Epithelial cell of proximal tubule (primary cell): ENCODE data around the gene SORBS1. TPM values are rescaled to one million over a fixed set of nuclear protein-coding genes. Genes with fewer than 3 reads are reported as not detected.

Experiments used
- DNase-seq: peaks from one replicate; pipeline ENCODE4 v3.0.0-alpha.2; 2011; ENCODE audit warnings: low read depth
- H3K4me3 ChIP-seq: 2 replicates; pipeline ENCODE4 v1.5.1; 2011; ENCODE audit warnings: low read depth, mild to moderate bottlenecking, low read length
- CTCF ChIP-seq: conservative IDR thresholded peaks from 2 replicates; pipeline ENCODE4 v1.5.1; 2012; ENCODE audit warnings: low read depth, mild to moderate bottlenecking, low read length
- total RNA-seq: library from RNA; depleted of rRNA; stranded (reverse); fragments of >200 nt; gene quantifications from 2 replicates; pipeline ENCODE4 v1.2.3, GENCODE V29; 2015

The SORBS1 gene
- total RNA-seq, 1 donor from 2014 or later, result 7.0 TPM

GRCh38 chr10:95574649-95575365, 13.6 kb upstream of the SORBS1 start:
- H3K4me3 ChIP-seq, result no peak overlapping the region
- TF ChIP-seq CTCF, result no peak
- DNase-seq, result no peak

- TF ChIP-seq CTCF, result no peak
- no peak for DNase-seq
- no peak overlapping the region for H3K4me3 ChIP-seq
These were observed 12.9 kb upstream of the SORBS1 start for GRCh38 chr10:95573964-95574604.

- no peak for TF ChIP-seq CTCF
- H3K4me3 ChIP-seq, result no peak overlapping the region
- DNase-seq, result no peak
These were observed 12.4 kb upstream of the SORBS1 start for GRCh38 chr10:95573527-95573926.

GRCh38 chr10:95572131-95572820, 11.1 kb upstream of the SORBS1 start:
- H3K4me3 ChIP-seq, result no peak overlapping the region
- no peak for TF ChIP-seq CTCF
- DNase-seq, result no peak

- no peak overlapping the region for H3K4me3 ChIP-seq
- DNase-seq, result no peak
- TF ChIP-seq CTCF, result no peak
These were observed 10.2 kb upstream of the SORBS1 start for GRCh38 chr10:95571390-95571789.

GRCh38 chr10:95569368-95569767, 8.2 kb upstream of the SORBS1 start:
- no peak for DNase-seq
- no peak for TF ChIP-seq CTCF
- no peak overlapping the region for H3K4me3 ChIP-seq
